H9 (cell line): ENCODE measurements around the gene CLK3. TPM values are rescaled to one million over a fixed set of nuclear protein-coding genes. Genes with fewer than 3 reads are reported as not detected.

ENCODE experiments used
- DNase-seq: peaks from one replicate; pipeline ENCODE4 v3.0.0-alpha.2; 2017
- H2AFZ ChIP-seq: one replicate; pipeline ENCODE4 v1.6.1; 2013; ENCODE audit warnings: mild to moderate bottlenecking, low read length, control low read depth, moderate library complexity
- H2AK5ac ChIP-seq: 2 replicates; pipeline ENCODE4 v1.6.1; 2013; ENCODE audit warnings: low read length, control low read depth, mixed read lengths; ENCODE audit not compliant: insufficient read length
- H2BK120ac ChIP-seq: one replicate; pipeline ENCODE4 v1.6.1; 2013; ENCODE audit warnings: low read depth, mild to moderate bottlenecking, low read length, control low read depth, inconsistent platforms; ENCODE audit not compliant: poor library complexity, severe bottlenecking
- H2BK12ac ChIP-seq: 2 replicates; pipeline ENCODE4 v1.6.1; 2013; ENCODE audit warnings: low read length, control low read depth, mixed read lengths, low read depth; ENCODE audit not compliant: insufficient read length
- H2BK15ac ChIP-seq: 2 replicates; pipeline ENCODE4 v1.6.1; 2013; ENCODE audit warnings: low read depth, low read length, control low read depth
- H2BK20ac ChIP-seq: one replicate; pipeline ENCODE4 v1.6.1; 2013; ENCODE audit warnings: low read depth, mild to moderate bottlenecking, low read length, control low read depth, inconsistent platforms; ENCODE audit not compliant: poor library complexity, severe bottlenecking
- H2BK5ac ChIP-seq: 2 replicates; pipeline ENCODE4 v1.6.1; 2013; ENCODE audit warnings: low read length, control low read depth, mixed read lengths; ENCODE audit not compliant: insufficient read length
- H3K14ac ChIP-seq: 2 replicates; pipeline ENCODE4 v1.6.1; 2013; ENCODE audit warnings: low read length, control low read depth; ENCODE audit not compliant: insufficient read depth
- H3K18ac ChIP-seq: 2 replicates; pipeline ENCODE4 v1.6.1; 2013; ENCODE audit warnings: low read depth, mild to moderate bottlenecking, mixed read lengths, low read length, control low read depth; ENCODE audit not compliant: insufficient read length
- H3K23ac ChIP-seq: 2 replicates; pipeline ENCODE4 v1.6.1; 2013; ENCODE audit warnings: low read length, control low read depth, mixed read lengths, low read depth; ENCODE audit not compliant: insufficient read length
- H3K23me2 ChIP-seq: 2 replicates; pipeline ENCODE4 v1.6.1; 2013; ENCODE audit warnings: low read depth, mild to moderate bottlenecking, mixed read lengths, low read length, control low read depth; ENCODE audit not compliant: insufficient read length, poor library complexity, severe bottlenecking
- H3K27ac ChIP-seq: 2 replicates; pipeline ENCODE4 v1.5.1; 2013; ENCODE audit warnings: low read length, control low read depth, mixed read lengths, low read depth; ENCODE audit not compliant: insufficient read length
- H3K27me3 ChIP-seq: 2 replicates; pipeline ENCODE4 v1.6.1; 2013; ENCODE audit warnings: low read length, control low read depth, inconsistent platforms; ENCODE audit not compliant: insufficient read depth
- H3K4ac ChIP-seq: 2 replicates; pipeline ENCODE4 v1.6.1; 2013; ENCODE audit warnings: low read depth, mild to moderate bottlenecking, control low read depth, inconsistent platforms, low read length, moderate library complexity
- H3K4me1 ChIP-seq: 2 replicates; pipeline ENCODE4 v1.6.1; 2013; ENCODE audit warnings: low read length, control low read depth, inconsistent platforms; ENCODE audit not compliant: insufficient read depth
- H3K4me2 ChIP-seq: 2 replicates; pipeline ENCODE4 v1.6.1; 2013; ENCODE audit warnings: low read length, control low read depth, mixed read lengths; ENCODE audit not compliant: insufficient read length, insufficient read depth
- H3K56ac ChIP-seq: 2 replicates; pipeline ENCODE4 v1.6.1; 2013; ENCODE audit warnings: low read depth, mild to moderate bottlenecking, mixed read lengths, low read length, control low read depth; ENCODE audit not compliant: insufficient read length
- H3K79me1 ChIP-seq: 2 replicates; pipeline ENCODE4 v1.6.1; 2013; ENCODE audit warnings: low read depth, mild to moderate bottlenecking, moderate library complexity, low read length, control low read depth, inconsistent platforms; ENCODE audit not compliant: insufficient read depth, poor library complexity, severe bottlenecking
- H3K79me2 ChIP-seq: 2 replicates; pipeline ENCODE4 v1.6.1; 2013; ENCODE audit warnings: low read length, control low read depth, inconsistent platforms; ENCODE audit not compliant: insufficient read depth
- H3K9ac ChIP-seq: 2 replicates; pipeline ENCODE4 v1.6.1; 2013; ENCODE audit warnings: low read length, control low read depth, mixed read lengths; ENCODE audit not compliant: insufficient read length; ENCODE audit errors: extremely low read depth
- H3K9me3 ChIP-seq: one replicate; pipeline ENCODE4 v1.6.1; 2013; ENCODE audit warnings: low read depth, low read length, inconsistent platforms; ENCODE audit not compliant: control insufficient read depth
- H3T11ph ChIP-seq: one replicate; pipeline ENCODE4 v1.6.1; 2013; ENCODE audit warnings: mild to moderate bottlenecking, low read length, control low read depth, inconsistent platforms
- H4K20me1 ChIP-seq: one replicate; pipeline ENCODE4 v1.6.1; 2013; ENCODE audit not compliant: control insufficient read depth, insufficient read length, insufficient read depth
- H4K5ac ChIP-seq: 2 replicates; pipeline ENCODE4 v1.6.1; 2013; ENCODE audit warnings: low read depth, mild to moderate bottlenecking, mixed read lengths, low read length, control low read depth; ENCODE audit not compliant: insufficient read length
- H4K8ac ChIP-seq: replicated peaks from 2 replicates; pipeline ENCODE4 v1.6.1; 2013; ENCODE audit warnings: low read length, control low read depth, mixed read lengths, low read depth; ENCODE audit not compliant: insufficient read length
- H4K91ac ChIP-seq: 2 replicates; pipeline ENCODE4 v1.6.1; 2013; ENCODE audit warnings: low read depth, mild to moderate bottlenecking, moderate library complexity, mixed read lengths, low read length, control low read depth; ENCODE audit not compliant: insufficient read length
- H3K27ac Mint-ChIP-seq, 3 experiments: 2 replicates in 2 of 3; 3 replicates in 1 of 3; pipeline ENCODE4 v1.8.0; 2020 to 2021; ENCODE audit warnings: mixed read lengths in 3 of 3, mild to moderate bottlenecking in 1 of 3, moderate library complexity in 1 of 3
- H3K27me3 Mint-ChIP-seq: 2 replicates; pipeline ENCODE4 v1.8.0; 2021; ENCODE audit warnings: low read depth, mild to moderate bottlenecking, moderate library complexity, mixed read lengths
- H3K36me3 Mint-ChIP-seq, 3 experiments: 2 replicates in 2 of 3; 3 replicates in 1 of 3; pipeline ENCODE4 v1.8.0; 2020 to 2021; ENCODE audit warnings: low read depth in 3 of 3, mixed read lengths in 3 of 3; ENCODE audit not compliant: insufficient read depth in 1 of 3
- H3K4me1 Mint-ChIP-seq, 2 experiments: 2 replicates each; pipeline ENCODE4 v1.8.0; 2020; ENCODE audit warnings: mixed read lengths in 2 of 2
- H3K4me3 Mint-ChIP-seq, 2 experiments: 2 replicates in 1 of 2; 3 replicates in 1 of 2; pipeline ENCODE4 v1.8.0; 2020 to 2021; ENCODE audit warnings: mild to moderate bottlenecking in 2 of 2, mixed read lengths in 2 of 2, moderate library complexity in 1 of 2
- H3K9me3 Mint-ChIP-seq, 2 experiments: 2 replicates in 1 of 2; 3 replicates in 1 of 2; pipeline ENCODE4 v1.8.0; 2020; ENCODE audit warnings: mild to moderate bottlenecking in 2 of 2, mixed read lengths in 2 of 2, moderate library complexity in 1 of 2
- WGBS: extraction: QIAGEN DNeasy Blood & Tissue Kit; methylation state at CpG from one replicate; pipeline ENCODE4 v1.1.7; 2013; ENCODE audit warnings: missing lambda C conversion rate, low lambda C conversion rate, mixed read lengths; ENCODE audit not compliant: insufficient read length; ENCODE audit errors: extremely low coverage; 5-methylcytosine and 5-hydroxymethylcytosine counted together
- total RNA-seq: library from RNA; stranded (reverse); gene quantifications from 2 replicates; pipeline ENCODE4 v1.2.1, GENCODE V29; 2021
- TF ChIP-seq, protein P1 (sequence below): fragments of 200-600 bp; sonication (generic); conservative IDR thresholded peaks from 3 replicates; pipeline ENCODE4 v1.8.0; 2021; ENCODE audit warnings: antibody characterized with exemption, mild to moderate bottlenecking

CLK3 gene
- total RNA-seq, 1 experiment from 2014 or later: 40.8 TPM

DNA sequence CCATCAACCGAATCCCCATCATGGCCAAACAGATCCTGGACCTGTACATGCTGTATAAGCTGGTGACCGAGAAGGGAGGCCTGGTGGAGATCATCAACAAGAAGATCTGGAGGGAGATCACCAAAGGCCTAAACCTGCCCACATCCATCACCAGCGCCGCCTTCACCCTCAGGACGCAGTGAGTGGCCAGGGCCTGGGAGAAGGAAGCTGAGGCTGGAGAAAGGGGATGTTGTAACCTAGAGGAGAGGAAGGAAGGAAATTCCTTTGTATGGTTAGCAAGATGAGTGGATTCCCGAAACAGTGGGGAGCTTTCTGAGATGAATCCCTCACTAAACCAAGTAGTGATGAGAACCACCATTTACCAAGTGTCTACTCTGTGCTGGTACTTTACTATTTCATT lies 25.8 kb upstream of the CLK3 start:
- Histone ChIP-seq H3K79me1 (no peaks in the 10 kb centered on the region), H3K9me3 (no peaks in the 10 kb centered on the region), H3K79me2 (0 out of 2 replicates have a peak, but pooled peaks cover 1% of the 10 kb centered on the region), H2BK15ac (no peak overlapping the region), H3K56ac (no peak overlapping the region), H4K8ac (no peak overlapping the region), H3K4me1 (0 out of 2 replicates have a peak, but pooled peaks cover 2% of the 10 kb centered on the region), H3K4me2 (no peak overlapping the region), H3K9ac (no peak overlapping the region), H3K18ac (no peak overlapping the region), H4K20me1 (no peaks in the 10 kb centered on the region), H3K27me3 (no peaks in the 10 kb centered on the region), H3T11ph (no peak overlapping the region), H2BK5ac (no peak overlapping the region), H2AFZ (no peak overlapping the region), H3K27ac (no peak overlapping the region), H2BK20ac (no peak overlapping the region), H3K4ac (no peak overlapping the region), H3K14ac (no peak overlapping the region), H4K5ac (no peak overlapping the region), H2BK120ac (no peak overlapping the region), H3K23ac (no peak overlapping the region), H3K23me2 (no peaks in the 10 kb centered on the region), H2BK12ac (no peak overlapping the region), H4K91ac (no peak overlapping the region), H2AK5ac (no peak overlapping the region)
- no peaks in the 10 kb centered on the region for H3K9me3 Mint-ChIP-seq
- DNase-seq: no peak
- WGBS: no CpG with 5 or more reads among the region's 6 CpGs
- peak overlapping the region in 2 of 3 experiments; percentile 19 to 85; a peak in 2 of 7 replicates for H3K27ac Mint-ChIP-seq
- H3K4me3 Mint-ChIP-seq: no peak overlapping the region
- H3K27me3 Mint-ChIP-seq: no peaks in the 10 kb centered on the region
- H3K4me1 Mint-ChIP-seq: peaks cover 18 to 22% of the 10 kb centered on the region in 2 experiments
- TF ChIP-seq, protein P1, sequence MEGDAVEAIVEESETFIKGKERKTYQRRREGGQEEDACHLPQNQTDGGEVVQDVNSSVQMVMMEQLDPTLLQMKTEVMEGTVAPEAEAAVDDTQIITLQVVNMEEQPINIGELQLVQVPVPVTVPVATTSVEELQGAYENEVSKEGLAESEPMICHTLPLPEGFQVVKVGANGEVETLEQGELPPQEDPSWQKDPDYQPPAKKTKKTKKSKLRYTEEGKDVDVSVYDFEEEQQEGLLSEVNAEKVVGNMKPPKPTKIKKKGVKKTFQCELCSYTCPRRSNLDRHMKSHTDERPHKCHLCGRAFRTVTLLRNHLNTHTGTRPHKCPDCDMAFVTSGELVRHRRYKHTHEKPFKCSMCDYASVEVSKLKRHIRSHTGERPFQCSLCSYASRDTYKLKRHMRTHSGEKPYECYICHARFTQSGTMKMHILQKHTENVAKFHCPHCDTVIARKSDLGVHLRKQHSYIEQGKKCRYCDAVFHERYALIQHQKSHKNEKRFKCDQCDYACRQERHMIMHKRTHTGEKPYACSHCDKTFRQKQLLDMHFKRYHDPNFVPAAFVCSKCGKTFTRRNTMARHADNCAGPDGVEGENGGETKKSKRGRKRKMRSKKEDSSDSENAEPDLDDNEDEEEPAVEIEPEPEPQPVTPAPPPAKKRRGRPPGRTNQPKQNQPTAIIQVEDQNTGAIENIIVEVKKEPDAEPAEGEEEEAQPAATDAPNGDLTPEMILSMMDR: no peak
- H3K36me3 Mint-ChIP-seq: peaks cover 62 to 90% (median 71%) of the 10 kb centered on the region in 3 experiments
